Naive B cell (primary cell): ENCODE data around the gene TRPC5OS. TPM values are rescaled to one million over a fixed set of nuclear protein-coding genes. Genes with fewer than 3 reads are reported as not detected.
A peak's percentile ranks its signal among the peaks of the same experiment; 100 is the strongest.

Experiments used
- ATAC-seq, 2 donors: fragments of 150-1000 bp; cut with Tn5 transposase; 2 replicates each; pipeline ENCODE4 v1.10.0; 2021; ENCODE audit warnings: low read depth in 2 of 2, mild to moderate bottlenecking in 2 of 2, moderate library complexity in 2 of 2
- DNase-seq: peaks from one replicate; pipeline ENCODE4 v3.0.0; 2022
- H3K27ac Mint-ChIP-seq, 6 donors: one replicate each; pipeline ENCODE4 v1.8.0; 2020 to 2022; ENCODE audit warnings: mild to moderate bottlenecking in 6 of 6, mixed read lengths in 6 of 6, moderate library complexity in 5 of 6, inconsistent platforms in 2 of 6
- H3K27me3 Mint-ChIP-seq, 3 donors: one replicate each; pipeline ENCODE4 v1.8.0; 2021 to 2022; ENCODE audit warnings: mixed read lengths in 3 of 3, mild to moderate bottlenecking in 1 of 3
- H3K36me3 Mint-ChIP-seq, 2 donors: one replicate each; pipeline ENCODE4 v1.8.0; 2020 to 2022; ENCODE audit warnings: mixed read lengths in 2 of 2, inconsistent platforms in 1 of 2, mild to moderate bottlenecking in 1 of 2
- H3K4me1 Mint-ChIP-seq, 3 donors: one replicate each; pipeline ENCODE4 v1.8.0; 2020 to 2022; ENCODE audit warnings: mixed read lengths in 3 of 3, inconsistent platforms in 1 of 3, mild to moderate bottlenecking in 1 of 3, moderate library complexity in 1 of 3
- H3K4me3 Mint-ChIP-seq, 8 donors: one replicate each; pipeline ENCODE4 v1.8.0; 2020 to 2022; ENCODE audit warnings: mild to moderate bottlenecking in 8 of 8, mixed read lengths in 8 of 8, moderate library complexity in 8 of 8, inconsistent platforms in 2 of 8
- H3K9me3 Mint-ChIP-seq, 7 donors: one replicate each; pipeline ENCODE4 v1.8.0; 2020 to 2022; ENCODE audit warnings: mixed read lengths in 7 of 7, mild to moderate bottlenecking in 5 of 7, inconsistent platforms in 2 of 7, moderate library complexity in 1 of 7
- polyA plus RNA-seq, 6 donors: library from polyadenylated mRNA; unstranded; fragments of 300-500 nt; fragmentation: Illumina TruSeq; gene quantifications; one replicate each; pipeline ENCODE4 v1.2.3, GENCODE V29; 2021; ENCODE audit warnings: low read depth in 6 of 6

Gene TRPC5OS
- polyA plus RNA-seq, result not detected

GRCh38 chrX:111875881-111876280 is at the start of gene TRPC5OS:
TSS of gene TRPC5OS (plus strand) at chrX:111876181. CDS start at chrX:111901850, 25,669 bp downstream.
- DNase-seq (no peak), ATAC-seq (no peak)
- Mint-ChIP-seq H3K27ac (peak within 1 kb of the TSS in 1 of 6 donors; percentile 47), H3K4me1 (no peaks in the 10 kb centered on the region), H3K9me3 (no peaks in the 10 kb centered on the region), H3K4me3 (no peak within 1 kb of the TSS), H3K36me3 (no peaks in the 10 kb centered on the region), H3K27me3 (peaks cover 0 to 16% (median 0%) of the 10 kb centered on the region in 3 donors)

- peaks cover 0 to 21% (median 0%) of the 10 kb centered on the region in 3 donors for H3K27me3 Mint-ChIP-seq
- no peaks in the 10 kb centered on the region for H3K36me3 Mint-ChIP-seq
- no peak overlapping the region for H3K4me3 Mint-ChIP-seq
- peaks cover 0 to 12% (median 4%) of the 10 kb centered on the region in 7 donors for H3K9me3 Mint-ChIP-seq
- no peak overlapping the region for H3K27ac Mint-ChIP-seq
- no peak for DNase-seq
- H3K4me1 Mint-ChIP-seq, result no peaks in the 10 kb centered on the region
- no peak for ATAC-seq
These were observed 46.6 kb upstream of the TRPC5OS start for GRCh38 chrX:111829345-111829744.

- DNase-seq (no peak), ATAC-seq (no peak)
- Mint-ChIP-seq H3K9me3 (peaks cover 0 to 12% (median 4%) of the 10 kb centered on the region in 7 donors), H3K4me1 (no peaks in the 10 kb centered on the region), H3K4me3 (no peak overlapping the region), H3K27ac (no peak overlapping the region), H3K27me3 (peaks cover 0 to 15% (median 0%) of the 10 kb centered on the region in 3 donors), H3K36me3 (no peaks in the 10 kb centered on the region)
These were observed 45.4 kb upstream of the TRPC5OS start for GRCh38 chrX:111830571-111830970.

GRCh38 chrX:111831343-111831742 is 44.6 kb upstream of the TRPC5OS start:
- Mint-ChIP-seq H3K9me3 (peaks cover 0 to 12% (median 4%) of the 10 kb centered on the region in 7 donors), H3K27ac (no peak overlapping the region), H3K36me3 (no peaks in the 10 kb centered on the region), H3K4me1 (no peaks in the 10 kb centered on the region), H3K27me3 (peaks cover 0 to 13% (median 0%) of the 10 kb centered on the region in 3 donors), H3K4me3 (no peak overlapping the region)
- DNase-seq (no peak), ATAC-seq (no peak)

- Mint-ChIP-seq H3K9me3 (peaks cover 0 to 3% (median 0%) of the 10 kb centered on the region in 7 donors), H3K27ac (peak overlapping the region in 1 of 6 donors; percentile 30), H3K27me3 (no peaks in the 10 kb centered on the region), H3K4me3 (no peak overlapping the region), H3K4me1 (no peaks in the 10 kb centered on the region), H3K36me3 (no peaks in the 10 kb centered on the region)
- DNase-seq, result no peak
- no peak for ATAC-seq
These were observed 38.8 kb upstream of the TRPC5OS start for GRCh38 chrX:111837197-111837596.

- peaks cover 0 to 22% (median 8%) of the 10 kb centered on the region in 3 donors for H3K27me3 Mint-ChIP-seq
- no peak overlapping the region for H3K4me3 Mint-ChIP-seq
- no peaks in the 10 kb centered on the region for H3K4me1 Mint-ChIP-seq
- H3K27ac Mint-ChIP-seq, result no peak overlapping the region
- DNase-seq (no peak), ATAC-seq (no peak)
- no peaks in the 10 kb centered on the region for H3K9me3 Mint-ChIP-seq
- H3K36me3 Mint-ChIP-seq, result no peaks in the 10 kb centered on the region
These were observed 28.4 kb upstream of the TRPC5OS start for GRCh38 chrX:111847491-111848133.

- Mint-ChIP-seq H3K27ac (no peak overlapping the region), H3K36me3 (no peaks in the 10 kb centered on the region), H3K4me3 (no peak overlapping the region), H3K4me1 (no peaks in the 10 kb centered on the region), H3K27me3 (peaks cover 0 to 15% (median 8%) of the 10 kb centered on the region in 3 donors), H3K9me3 (no peaks in the 10 kb centered on the region)
- ATAC-seq (no peak), DNase-seq (no peak)
These were observed 27.4 kb upstream of the TRPC5OS start for GRCh38 chrX:111848541-111848940.

GRCh38 chrX:111850975-111851374 is 25.0 kb upstream of the TRPC5OS start:
- H3K27ac Mint-ChIP-seq, result no peak overlapping the region
- H3K9me3 Mint-ChIP-seq, result peaks cover 0 to 5% (median 0%) of the 10 kb centered on the region in 7 donors
- H3K4me1 Mint-ChIP-seq, result no peaks in the 10 kb centered on the region
- peaks cover 0 to 17% (median 4%) of the 10 kb centered on the region in 3 donors for H3K27me3 Mint-ChIP-seq
- no peak overlapping the region for H3K4me3 Mint-ChIP-seq
- H3K36me3 Mint-ChIP-seq, result peaks cover 0 to 6% of the 10 kb centered on the region in 2 donors
- ATAC-seq (no peak), DNase-seq (no peak)

- ATAC-seq, result no peak
- H3K4me3 Mint-ChIP-seq, result no peak overlapping the region
- peaks cover 0 to 8% (median 4%) of the 10 kb centered on the region in 3 donors for H3K27me3 Mint-ChIP-seq
- H3K4me1 Mint-ChIP-seq, result no peaks in the 10 kb centered on the region
- DNase-seq, result no peak
- peaks cover 0 to 6% (median 0%) of the 10 kb centered on the region in 7 donors for H3K9me3 Mint-ChIP-seq
- no peak overlapping the region for H3K27ac Mint-ChIP-seq
- H3K36me3 Mint-ChIP-seq, result peaks cover 0 to 7% of the 10 kb centered on the region in 2 donors
These were observed 21.2 kb upstream of the TRPC5OS start for GRCh38 chrX:111854556-111855490.

- Mint-ChIP-seq H3K4me3 (no peak overlapping the region), H3K9me3 (peaks cover 0 to 6% (median 0%) of the 10 kb centered on the region in 7 donors), H3K27ac (no peak overlapping the region), H3K27me3 (peaks cover 0 to 8% (median 0%) of the 10 kb centered on the region in 3 donors), H3K4me1 (no peaks in the 10 kb centered on the region), H3K36me3 (peaks cover 0 to 7% of the 10 kb centered on the region in 2 donors)
- no peak for DNase-seq
- no peak for ATAC-seq
These were observed 18.4 kb upstream of the TRPC5OS start for GRCh38 chrX:111857534-111858060.

- Mint-ChIP-seq H3K4me3 (no peak overlapping the region), H3K4me1 (no peaks in the 10 kb centered on the region), H3K27ac (no peak overlapping the region), H3K9me3 (peaks cover 0 to 2% (median 0%) of the 10 kb centered on the region in 7 donors), H3K27me3 (peaks cover 0 to 7% (median 0%) of the 10 kb centered on the region in 3 donors), H3K36me3 (no peaks in the 10 kb centered on the region)
- DNase-seq (no peak), ATAC-seq (no peak)
These were observed 14.4 kb upstream of the TRPC5OS start for GRCh38 chrX:111861605-111862004.

- H3K4me1 Mint-ChIP-seq, result peaks cover 0 to 4% (median 0%) of the 10 kb centered on the region in 3 donors
- DNase-seq, result no peak
- H3K27me3 Mint-ChIP-seq, result peaks cover 0 to 11% (median 4%) of the 10 kb centered on the region in 3 donors
- H3K9me3 Mint-ChIP-seq, result no peaks in the 10 kb centered on the region
- H3K27ac Mint-ChIP-seq, result no peak overlapping the region
- no peak for ATAC-seq
- no peaks in the 10 kb centered on the region for H3K36me3 Mint-ChIP-seq
- H3K4me3 Mint-ChIP-seq, result no peak overlapping the region
These were observed 8.7 kb upstream of the TRPC5OS start for GRCh38 chrX:111867236-111867635.
